Measurements from ENCODE around the gene UBXN11. TPM values are rescaled to one million over a fixed set of nuclear protein-coding genes. Genes with fewer than 3 reads are reported as not detected.

UBXN11 gene
- total and polyA plus RNA-seq, 2 of the 13 experiments (the other 11 are each of a cell fraction or from before 2014, with no cell fraction given): 9.3 to 10.4 TPM

DNA sequence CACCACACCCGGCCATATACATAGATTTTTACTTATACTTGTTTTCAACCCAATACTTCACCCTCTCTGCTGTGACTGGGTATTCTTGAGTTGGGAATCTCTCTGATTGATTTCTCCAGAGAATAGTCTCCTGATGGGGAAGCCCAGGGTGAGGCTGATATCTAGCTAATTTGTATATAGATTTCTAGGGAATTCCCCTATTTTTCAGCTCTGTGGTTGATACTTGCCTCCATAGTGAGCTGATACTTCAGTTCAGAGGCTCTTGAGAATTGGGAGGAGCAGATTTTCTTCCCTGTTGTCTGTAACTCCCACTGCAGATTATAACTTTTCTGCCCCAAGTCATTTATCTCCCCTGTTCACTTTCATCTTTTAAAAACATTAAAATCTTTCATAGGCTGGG lies 41.0 kb downstream of the UBXN11 start:
- no TSS peak for BruUV-seq (replicated peaks)
- H3K36me3 ChIP-seq (replicated peaks in 1 of 2; ENCODE audit: control insufficient read depth in 1 of 2, insufficient read depth in 2 of 2, low read length in 2 of 2): peaks cover 3 to 55% of the 10 kb centered on the region in 2 experiments
- no peaks in the 10 kb centered on the region for H3K27me3 ChIP-seq (ENCODE audit: control insufficient read depth in 1 of 2, insufficient read depth in 2 of 2, low read length in 2 of 2)

More for the DNA sequence above, 41.0 kb downstream of the UBXN11 start:
- no peaks in the 10 kb centered on the region for H3K9me3 ChIP-seq (ENCODE audit: low read length)
- no peak for TF ChIP-seq ZNF431 (CRISPR knock-in tag; IDR thresholded peaks at IDR 0.05; ENCODE audit: borderline replicate concordance, low read depth)
- no peak for TF ChIP-seq ZNF839 (CRISPR knock-in tag; IDR thresholded peaks at IDR 0.05; ENCODE audit: borderline replicate concordance)
- TF ChIP-seq ZNF724P (CRISPR knock-in tag; IDR thresholded peaks at IDR 0.05; ENCODE audit: borderline replicate concordance): no peak
- no peak for TF ChIP-seq ZNF326 (CRISPR knock-in tag; IDR thresholded peaks at IDR 0.05; ENCODE audit: borderline replicate concordance)
- TF ChIP-seq, protein P1, sequence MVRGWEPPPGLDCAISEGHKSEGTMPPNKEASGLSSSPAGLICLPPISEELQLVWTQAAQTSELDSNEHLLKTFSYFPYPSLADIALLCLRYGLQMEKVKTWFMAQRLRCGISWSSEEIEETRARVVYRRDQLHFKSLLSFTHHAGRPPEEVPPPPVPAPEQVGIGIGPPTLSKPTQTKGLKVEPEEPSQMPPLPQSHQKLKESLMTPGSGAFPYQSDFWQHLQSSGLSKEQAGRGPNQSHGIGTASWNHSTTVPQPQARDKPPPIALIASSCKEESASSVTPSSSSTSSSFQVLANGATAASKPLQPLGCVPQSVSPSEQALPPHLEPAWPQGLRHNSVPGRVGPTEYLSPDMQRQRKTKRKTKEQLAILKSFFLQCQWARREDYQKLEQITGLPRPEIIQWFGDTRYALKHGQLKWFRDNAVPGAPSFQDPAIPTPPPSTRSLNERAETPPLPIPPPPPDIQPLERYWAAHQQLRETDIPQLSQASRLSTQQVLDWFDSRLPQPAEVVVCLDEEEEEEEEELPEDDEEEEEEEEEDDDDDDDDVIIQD (CRISPR knock-in tag; IDR thresholded peaks at IDR 0.05; ENCODE audit: low read depth): no peak
- TF ChIP-seq CEBPB (IDR thresholded peaks at IDR 0.05; ENCODE audit: borderline replicate concordance, low read depth, low read length): no peak
- TF ChIP-seq ADNP (CRISPR knock-in tag; IDR thresholded peaks at IDR 0.05): no peak
- no peak for TF ChIP-seq YY1 (IDR thresholded peaks at IDR 0.05; ENCODE audit: insufficient read depth, insufficient replicate concordance, low read depth, low read length)
- no peak for TF ChIP-seq NFKBIZ (CRISPR knock-in tag; IDR thresholded peaks at IDR 0.05)
- TF ChIP-seq, protein P2, sequence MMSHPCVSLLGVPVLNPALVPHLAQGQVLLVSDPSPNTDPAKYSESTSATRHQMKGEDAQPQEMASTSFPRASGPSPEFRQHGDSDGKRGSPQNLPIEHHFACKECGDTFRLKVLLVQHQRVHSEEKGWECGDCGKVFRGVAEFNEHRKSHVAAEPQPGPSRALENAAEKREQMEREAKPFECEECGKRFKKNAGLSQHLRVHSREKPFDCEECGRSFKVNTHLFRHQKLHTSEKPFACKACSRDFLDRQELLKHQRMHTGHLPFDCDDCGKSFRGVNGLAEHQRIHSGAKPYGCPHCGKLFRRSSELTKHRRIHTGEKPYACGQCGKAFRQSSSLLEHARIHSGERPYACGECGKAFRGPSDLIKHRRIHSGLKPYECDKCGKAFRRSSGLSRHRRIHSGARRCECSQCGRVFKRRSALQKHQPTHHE (CRISPR knock-in tag; IDR thresholded peaks at IDR 0.05; ENCODE audit: borderline replicate concordance): no peak
- no peaks in the 10 kb centered on the region for H3K79me2 ChIP-seq (ENCODE audit: insufficient read depth, low read length)
- FAIRE-seq (no peak), ATAC-seq (no peak), DNase-seq (ENCODE audit: low spot score) (no peak)
- H2AFZ ChIP-seq (ENCODE audit: low read length): no peak overlapping the region
- in situ Hi-C loops (cut with HindIII; ENCODE audit: extremely low pct_ligation_motif_present, low pct_unique_long_range_greater_than_20kb): no loop called here
- no peak overlapping the region for H3K4me2 ChIP-seq (ENCODE audit: low read depth, low read length)
- no peak overlapping the region for H3K9ac ChIP-seq (ENCODE audit: insufficient read depth, low read depth, low read length)
- H3K4me3 ChIP-seq (replicated peaks in 1 of 3; ENCODE audit: insufficient read depth in 1 of 3, low read depth in 2 of 3, low read length in 3 of 3): no peak overlapping the region
- ChIA-PET CTCF (ENCODE audit: low intra/inter-chr PET ratio, low total read pairs) (no interaction called here), POLR2A (no interaction called here)
- 100% methylated on average over 1 of the region's 1 CpG for WGBS (ENCODE audit: low lambda C conversion rate)
- H3K4me1 ChIP-seq (ENCODE audit: insufficient read depth, low read length): no peaks in the 10 kb centered on the region
- H3K27ac ChIP-seq (ENCODE audit: extremely low read length, insufficient read depth, low read length): no peak overlapping the region
- intact Hi-C loops (cut with micrococcal nuclease; ENCODE audit: unreplicated experiment): no loop called here
- H4K20me1 ChIP-seq (ENCODE audit: insufficient read depth, low read length): no peaks in the 10 kb centered on the region
